ENCODE data around the gene TKT. TPM values are rescaled to one million over a fixed set of nuclear protein-coding genes. Genes with fewer than 3 reads are reported as not detected.

The TKT gene
- total and polyA plus RNA-seq, 2 of the 4 experiments (the other 2 are of a cell fraction) = 280 to 349 TPM

GRCh38 chr3:53178246-53178645, 77.6 kb downstream of the TKT start:
- ATAC-seq (ENCODE audit: low read depth) (no peak), DNase-seq (no peak)
- no peaks in the 10 kb centered on the region for H3K4me1 ChIP-seq (ENCODE audit: control insufficient read depth, insufficient read depth, low read length)
- H3K9me1 ChIP-seq (ENCODE audit: insufficient read depth, low read length) = peaks cover 6% of the 10 kb centered on the region; the same call in 1 of the 2 replicates
- no peak overlapping the region for H3K18ac ChIP-seq (ENCODE audit: low read depth, low read length)
- H2BK120ac ChIP-seq (ENCODE audit: low read depth, low read length) = no peak overlapping the region
- ChIA-PET CTCF (no interaction called here), POLR2A (ENCODE audit: unreplicated experiment) (no interaction called here)
- H4K5ac ChIP-seq (ENCODE audit: low read depth, low read length) = no peak overlapping the region
- H3K4me2 ChIP-seq (ENCODE audit: low read depth, low read length) = no peak overlapping the region
- no peak overlapping the region for H3K56ac ChIP-seq (ENCODE audit: extremely low read depth, insufficient read depth, low read length)
- H3K14ac ChIP-seq (replicated peaks; ENCODE audit: low read depth, low read length) = no peak overlapping the region
- H3K4ac ChIP-seq (ENCODE audit: low read depth, low read length) = no peak overlapping the region
- H2AK5ac ChIP-seq (ENCODE audit: low read depth, low read length) = no peak overlapping the region
- H3K4me3 ChIP-seq (ENCODE audit: insufficient read depth, low read depth, low read length) = no peak overlapping the region
- BruUV-seq (replicated peaks) = no TSS peak
- no peak overlapping the region for H2AK9ac ChIP-seq (replicated peaks; ENCODE audit: low read depth, low read length, poor library complexity)
- H3K23ac ChIP-seq (ENCODE audit: low read depth, low read length) = no peak overlapping the region
- H3K27me3 ChIP-seq (ENCODE audit: control insufficient read depth, insufficient read depth, low read length) = no peaks in the 10 kb centered on the region
- H3K79me1 ChIP-seq (ENCODE audit: low read depth in 1 of 2, low read length in 2 of 2) = peaks cover 0 to 21% of the 10 kb centered on the region in 2 experiments; a peak in 3 of 4 replicates
- dilution Hi-C loops (cut with HindIII; ENCODE audit: low sequenced_read_pairs, unreplicated experiment) (no loop called here), intact Hi-C loops (cut with micrococcal nuclease) (no loop called here), in situ Hi-C loops (cut with MboI; ENCODE audit: low sequenced_read_pairs) (no loop called here)
- WGBS, 2 experiments (ENCODE audit: extremely low coverage in 2 of 2, insufficient read length in 1 of 2) = 95% methylated on average over 7 of the region's 15 CpGs; no CpG with 5 or more reads in 1 of the 2 experiments
- H4K91ac ChIP-seq (ENCODE audit: insufficient read depth, low read depth, low read length) = no peak overlapping the region
- no peak overlapping the region for H3K27ac ChIP-seq (ENCODE audit: insufficient read depth, low read length)
- H4K8ac ChIP-seq (ENCODE audit: low read depth in 2 of 2, low read length in 2 of 2) = no peak overlapping the region
- TF ChIP-seq CHD1 (IDR thresholded peaks at IDR 0.05; ENCODE audit: low read depth, low read length) (no peak), FOS (IDR thresholded peaks at IDR 0.05; ENCODE audit: low read depth, low read length) (no peak), MAZ (IDR thresholded peaks at IDR 0.05; ENCODE audit: borderline replicate concordance, low read depth, low read length) (no peak), ELK1 (IDR thresholded peaks at IDR 0.05; ENCODE audit: borderline replicate concordance, low read depth, low read length) (no peak)
- H3K9me3 ChIP-seq (ENCODE audit: control insufficient read depth, insufficient read depth, low read length) = no peaks in the 10 kb centered on the region
- peaks cover 30% of the 10 kb centered on the region for H3K36me3 ChIP-seq (ENCODE audit: control insufficient read depth, insufficient read depth, low read length)
- H3K9ac ChIP-seq (ENCODE audit: low read depth, low read length) = no peak overlapping the region
- H2BK5ac ChIP-seq (ENCODE audit: low read depth, low read length, poor library complexity, severe bottlenecking) = no peak overlapping the region
- H4K20me1 ChIP-seq (ENCODE audit: insufficient read depth, low read length) = peaks cover 10% of the 10 kb centered on the region; the same call in 1 of the 2 replicates
- H2BK15ac ChIP-seq (ENCODE audit: low read depth, low read length) = no peak overlapping the region
- H2BK20ac ChIP-seq (ENCODE audit: low read depth, low read length) = no peak overlapping the region
- H2AFZ ChIP-seq (replicated peaks; ENCODE audit: low read length, poor library complexity) = no peak overlapping the region

Data from IMR-90 (cell line).